Measurements from ENCODE around the gene BORCS6. TPM values are rescaled to one million over a fixed set of nuclear protein-coding genes. Genes with fewer than 3 reads are reported as not detected.

BORCS6 gene
- total RNA-seq, 1 experiment from 2014 or later, result 6.4 TPM

DNA sequence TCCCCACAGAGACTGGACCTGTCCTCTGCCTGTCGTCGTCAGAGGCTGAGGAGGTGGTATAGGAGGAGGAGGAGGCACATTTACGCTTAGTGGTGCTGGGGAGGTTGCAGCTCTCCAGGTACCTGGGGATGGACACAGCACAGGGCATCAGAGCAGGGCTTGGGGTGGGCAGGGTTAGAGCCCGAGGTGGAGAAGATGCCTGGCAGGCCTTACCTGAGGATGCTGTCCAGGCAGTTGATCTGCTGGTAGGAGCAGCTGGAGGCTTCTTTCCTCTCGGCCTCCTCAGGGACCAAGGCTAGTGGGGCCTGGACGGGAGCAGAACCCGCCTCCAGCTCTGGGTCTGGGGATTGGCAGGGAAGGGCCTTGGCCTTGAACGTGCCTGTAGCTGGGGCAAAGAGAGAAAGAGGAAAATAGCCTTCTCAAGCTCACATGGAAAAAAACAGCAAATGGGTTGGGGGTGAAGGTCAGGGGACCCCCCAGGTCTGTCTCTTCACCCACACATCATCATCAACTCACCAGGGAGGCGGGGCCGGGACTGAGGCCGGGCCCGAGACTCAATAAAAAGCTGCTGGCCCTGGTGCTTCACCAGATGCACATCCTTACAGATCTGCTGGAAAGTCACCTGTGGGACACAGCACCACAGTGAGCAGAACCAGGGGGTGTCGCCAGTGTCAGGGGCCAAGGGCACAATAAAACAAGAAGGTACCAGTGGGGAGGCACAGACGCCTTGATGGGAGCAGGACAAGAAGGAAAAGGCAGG is 43.4 kb downstream of the BORCS6 start:
- Histone ChIP-seq H2AFZ (no peak overlapping the region), H3K27ac (no peak overlapping the region), H3K9me2 (ENCODE audit: insufficient read depth) (no peaks in the 10 kb centered on the region), H3K4me3 (no peak overlapping the region), H3K27me3 (ENCODE audit: insufficient read depth, low read depth) (no peaks in the 10 kb centered on the region), H3F3A (ENCODE audit: insufficient read depth, low read depth) (no peaks in the 10 kb centered on the region), H4K20me1 (ENCODE audit: insufficient read depth) (no peaks in the 10 kb centered on the region; the same call in 1 of the 2 replicates), H3K79me2 (ENCODE audit: low read depth) (no peaks in the 10 kb centered on the region), H3K36me3 (ENCODE audit: low read depth) (no peaks in the 10 kb centered on the region), H3K4me2 (no peak overlapping the region), H3K9me3 (ENCODE audit: insufficient read depth, low read depth) (no peaks in the 10 kb centered on the region), H3K4me1 (replicated peaks; ENCODE audit: insufficient read depth) (no peaks in the 10 kb centered on the region)
- ChIA-PET POLR2A (ENCODE audit: unreplicated experiment) (no interaction called here), CTCF (no interaction called here)
- BruUV-seq (replicated peaks), result no TSS peak
- intact Hi-C loops (cut with micrococcal nuclease; ENCODE audit: unreplicated experiment), result no loop called here
- no peak for DNase-seq
- no peak for TF ChIP-seq EZH2 (IDR thresholded peaks at IDR 0.05; ENCODE audit: low read depth)
- TF ChIP-seq, protein P1, sequence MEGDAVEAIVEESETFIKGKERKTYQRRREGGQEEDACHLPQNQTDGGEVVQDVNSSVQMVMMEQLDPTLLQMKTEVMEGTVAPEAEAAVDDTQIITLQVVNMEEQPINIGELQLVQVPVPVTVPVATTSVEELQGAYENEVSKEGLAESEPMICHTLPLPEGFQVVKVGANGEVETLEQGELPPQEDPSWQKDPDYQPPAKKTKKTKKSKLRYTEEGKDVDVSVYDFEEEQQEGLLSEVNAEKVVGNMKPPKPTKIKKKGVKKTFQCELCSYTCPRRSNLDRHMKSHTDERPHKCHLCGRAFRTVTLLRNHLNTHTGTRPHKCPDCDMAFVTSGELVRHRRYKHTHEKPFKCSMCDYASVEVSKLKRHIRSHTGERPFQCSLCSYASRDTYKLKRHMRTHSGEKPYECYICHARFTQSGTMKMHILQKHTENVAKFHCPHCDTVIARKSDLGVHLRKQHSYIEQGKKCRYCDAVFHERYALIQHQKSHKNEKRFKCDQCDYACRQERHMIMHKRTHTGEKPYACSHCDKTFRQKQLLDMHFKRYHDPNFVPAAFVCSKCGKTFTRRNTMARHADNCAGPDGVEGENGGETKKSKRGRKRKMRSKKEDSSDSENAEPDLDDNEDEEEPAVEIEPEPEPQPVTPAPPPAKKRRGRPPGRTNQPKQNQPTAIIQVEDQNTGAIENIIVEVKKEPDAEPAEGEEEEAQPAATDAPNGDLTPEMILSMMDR (conservative IDR thresholded peaks at IDR 0.05), result no peak

- Histone ChIP-seq H3K9me2 (ENCODE audit: insufficient read depth) (no peaks in the 10 kb centered on the region), H3F3A (ENCODE audit: insufficient read depth, low read depth) (no peaks in the 10 kb centered on the region), H3K4me2 (no peak overlapping the region), H3K27me3 (ENCODE audit: insufficient read depth, low read depth) (no peaks in the 10 kb centered on the region), H3K36me3 (ENCODE audit: low read depth) (no peaks in the 10 kb centered on the region), H2AFZ (no peak overlapping the region), H3K4me3 (no peak overlapping the region), H3K79me2 (ENCODE audit: low read depth) (no peaks in the 10 kb centered on the region), H4K20me1 (ENCODE audit: insufficient read depth) (no peaks in the 10 kb centered on the region; the same call in 1 of the 2 replicates), H3K4me1 (replicated peaks; ENCODE audit: insufficient read depth) (no peaks in the 10 kb centered on the region), H3K9me3 (ENCODE audit: insufficient read depth, low read depth) (no peaks in the 10 kb centered on the region), H3K27ac (no peak overlapping the region)
- BruUV-seq (replicated peaks), result no TSS peak
- intact Hi-C loops (cut with micrococcal nuclease; ENCODE audit: unreplicated experiment), result no loop called here
- CTCF ChIA-PET, result no interaction called here
- POLR2A ChIA-PET (ENCODE audit: unreplicated experiment), result no interaction called here
- no peak for DNase-seq
- no peak for TF ChIP-seq EZH2 (IDR thresholded peaks at IDR 0.05; ENCODE audit: low read depth)
- TF ChIP-seq, protein P1 (conservative IDR thresholded peaks at IDR 0.05), result no peak
Observed at GRCh38 chr17:8145811-8146210, 44.2 kb downstream of the BORCS6 start.

GRCh38 chr17:8144401-8145231 is 45.4 kb downstream of the BORCS6 start:
- intact Hi-C loops (cut with micrococcal nuclease; ENCODE audit: unreplicated experiment), result no loop called here
- no peak overlapping the region for H3K4me3 ChIP-seq
- TF ChIP-seq, protein P1 (conservative IDR thresholded peaks at IDR 0.05), result no peak
- no peak for TF ChIP-seq EZH2 (IDR thresholded peaks at IDR 0.05; ENCODE audit: low read depth)
- no peaks in the 10 kb centered on the region for H3K36me3 ChIP-seq (ENCODE audit: low read depth)
- no peaks in the 10 kb centered on the region for H3K27me3 ChIP-seq (ENCODE audit: insufficient read depth, low read depth)
- no peaks in the 10 kb centered on the region for H3K79me2 ChIP-seq (ENCODE audit: low read depth)
- no peak overlapping the region for H2AFZ ChIP-seq
- no peak overlapping the region for H3K4me2 ChIP-seq
- ChIA-PET POLR2A (ENCODE audit: unreplicated experiment) (no interaction called here), CTCF (no interaction called here)
- H3K9me3 ChIP-seq (ENCODE audit: insufficient read depth, low read depth), result no peaks in the 10 kb centered on the region
- no peaks in the 10 kb centered on the region for H4K20me1 ChIP-seq (ENCODE audit: insufficient read depth)
- DNase-seq, result no peak
- no TSS peak for BruUV-seq (replicated peaks)
- H3K9me2 ChIP-seq (ENCODE audit: insufficient read depth), result no peaks in the 10 kb centered on the region
- H3F3A ChIP-seq (ENCODE audit: insufficient read depth, low read depth), result no peaks in the 10 kb centered on the region; the same call in 1 of the 2 replicates
- no peak overlapping the region for H3K27ac ChIP-seq
- H3K4me1 ChIP-seq (replicated peaks; ENCODE audit: insufficient read depth), result no peaks in the 10 kb centered on the region

Data from PC-9 (cell line).